Measurements from ENCODE around the gene GNS.
"Not testable (repeated sequence)": the region's sequence is repeated elsewhere in the genome, so short reads cannot be mapped to it uniquely, and the experiment has no call there.

GNS gene

GRCh38 chr12:64759035-64759894 lies at the start of gene GNS:
GNS (minus strand) TSS chr12:64759406; CDS start chr12:64759276, 130 bp downstream.
- H3K27ac Mint-ChIP-seq: peak within 1 kb of the TSS; percentile 91

GRCh38 chr12:64808110-64808509 lies 48.9 kb upstream of the GNS start:
- no peak for ATAC-seq
- H3K27ac Mint-ChIP-seq: no peak overlapping the region
- no peak for DNase-seq (ENCODE audit: low spot score in 2 of 2)
- peaks cover 6% of the 10 kb centered on the region for H3K4me1 Mint-ChIP-seq
- H3K9me3 Mint-ChIP-seq: no peaks in the 10 kb centered on the region
- no peak overlapping the region for H3K4me3 Mint-ChIP-seq
- H3K36me3 Mint-ChIP-seq: no peaks in the 10 kb centered on the region

More at GRCh38 chr12:64759035-64759894, at the start of gene GNS:
- DNase-seq (ENCODE audit: low spot score in 2 of 2) (peak; percentile 98 to 99), ATAC-seq (peak; percentile 91)
- H3K9me3 Mint-ChIP-seq: no peaks in the 10 kb centered on the region
- peaks cover 32% of the 10 kb centered on the region for H3K4me1 Mint-ChIP-seq
- H3K36me3 Mint-ChIP-seq: peaks cover 13% of the 10 kb centered on the region
- peak within 1 kb of the TSS; percentile 80 for H3K4me3 Mint-ChIP-seq

- ATAC-seq (no peak), DNase-seq (ENCODE audit: low spot score in 2 of 2) (no peak)
Observed at GRCh38 chr12:64806593-64807460, 47.6 kb upstream of the GNS start.

GRCh38 chr12:64806173-64806572 lies 47.0 kb upstream of the GNS start:
- DNase-seq (ENCODE audit: low spot score in 2 of 2) (no peak), ATAC-seq (no peak)
- no peak overlapping the region for H3K27ac Mint-ChIP-seq
- no peak overlapping the region for H3K4me3 Mint-ChIP-seq
- H3K9me3 Mint-ChIP-seq: no peaks in the 10 kb centered on the region
- H3K36me3 Mint-ChIP-seq: no peaks in the 10 kb centered on the region
- H3K4me1 Mint-ChIP-seq: peaks cover 6% of the 10 kb centered on the region

More at GRCh38 chr12:64806593-64807460, 47.6 kb upstream of the GNS start:
- H3K4me1 Mint-ChIP-seq: peaks cover 6% of the 10 kb centered on the region
- no peaks in the 10 kb centered on the region for H3K9me3 Mint-ChIP-seq
- H3K4me3 Mint-ChIP-seq: no peak overlapping the region
- H3K27ac Mint-ChIP-seq: no peak overlapping the region
- H3K36me3 Mint-ChIP-seq: no peaks in the 10 kb centered on the region

- H3K4me3 Mint-ChIP-seq, H3K36me3 Mint-ChIP-seq: not testable (repeated sequence)
- peak; percentile 66 for ATAC-seq
Observed at GRCh38 chr12:64802180-64802775, 43.1 kb upstream of the GNS start.

GRCh38 chr12:64801381-64801780 lies 42.2 kb upstream of the GNS start:
- Mint-ChIP-seq H3K27ac (no peak overlapping the region), H3K4me3 (no peak overlapping the region), H3K36me3 (no peaks in the 10 kb centered on the region), H3K4me1 (no peaks in the 10 kb centered on the region), H3K9me3 (no peaks in the 10 kb centered on the region)
- ATAC-seq (no peak), DNase-seq (ENCODE audit: low spot score in 2 of 2) (no peak)

More at GRCh38 chr12:64802180-64802775, 43.1 kb upstream of the GNS start:
- not testable (repeated sequence) for H3K4me1 Mint-ChIP-seq, H3K9me3 Mint-ChIP-seq, H3K27ac Mint-ChIP-seq
- DNase-seq (ENCODE audit: low spot score in 2 of 2): peak; percentile 45 to 77

- ATAC-seq (no peak), DNase-seq (ENCODE audit: low spot score in 2 of 2) (no peak)
- no peaks in the 10 kb centered on the region for H3K9me3 Mint-ChIP-seq
- no peaks in the 10 kb centered on the region for H3K4me1 Mint-ChIP-seq
- H3K4me3 Mint-ChIP-seq: no peak overlapping the region
- no peak overlapping the region for H3K27ac Mint-ChIP-seq
- no peaks in the 10 kb centered on the region for H3K36me3 Mint-ChIP-seq
Observed at GRCh38 chr12:64800640-64801039, 41.4 kb upstream of the GNS start.

- ATAC-seq: no peak
- no peak for DNase-seq (ENCODE audit: low spot score in 2 of 2)
- H3K9me3 Mint-ChIP-seq: no peaks in the 10 kb centered on the region
- no peak overlapping the region for H3K4me3 Mint-ChIP-seq
- H3K4me1 Mint-ChIP-seq: no peaks in the 10 kb centered on the region
- no peak overlapping the region for H3K27ac Mint-ChIP-seq
- H3K36me3 Mint-ChIP-seq: no peaks in the 10 kb centered on the region
Observed at GRCh38 chr12:64798165-64798564, 39.0 kb upstream of the GNS start.

GRCh38 chr12:64797156-64797555 lies 38.0 kb upstream of the GNS start:
- no peak for DNase-seq (ENCODE audit: low spot score in 2 of 2)
- Mint-ChIP-seq H3K27ac (no peak overlapping the region), H3K36me3 (no peaks in the 10 kb centered on the region), H3K4me3 (no peak overlapping the region), H3K9me3 (no peaks in the 10 kb centered on the region), H3K4me1 (no peaks in the 10 kb centered on the region)
- no peak for ATAC-seq

- Mint-ChIP-seq H3K27ac (no peak overlapping the region), H3K4me1 (no peaks in the 10 kb centered on the region), H3K4me3 (no peak overlapping the region), H3K36me3 (no peaks in the 10 kb centered on the region), H3K9me3 (no peaks in the 10 kb centered on the region)
- ATAC-seq (peak; percentile 89), DNase-seq (ENCODE audit: low spot score in 2 of 2) (peak; percentile 49 to 73)
Observed at GRCh38 chr12:64796205-64796845, 37.1 kb upstream of the GNS start.

GRCh38 chr12:64794305-64794704 lies 35.1 kb upstream of the GNS start:
- DNase-seq (ENCODE audit: low spot score in 2 of 2) (no peak), ATAC-seq (no peak)
- no peak overlapping the region for H3K27ac Mint-ChIP-seq
- no peaks in the 10 kb centered on the region for H3K36me3 Mint-ChIP-seq
- no peaks in the 10 kb centered on the region for H3K4me1 Mint-ChIP-seq
- H3K4me3 Mint-ChIP-seq: no peak overlapping the region
- no peaks in the 10 kb centered on the region for H3K9me3 Mint-ChIP-seq

GRCh38 chr12:64793610-64794009 lies 34.4 kb upstream of the GNS start:
- no peak overlapping the region for H3K27ac Mint-ChIP-seq
- H3K9me3 Mint-ChIP-seq: no peaks in the 10 kb centered on the region
- no peaks in the 10 kb centered on the region for H3K36me3 Mint-ChIP-seq
- H3K4me3 Mint-ChIP-seq: no peak overlapping the region
- H3K4me1 Mint-ChIP-seq: no peaks in the 10 kb centered on the region
- no peak for ATAC-seq
- no peak for DNase-seq (ENCODE audit: low spot score in 2 of 2)

- Mint-ChIP-seq H3K4me3 (no peak overlapping the region), H3K27ac (no peak overlapping the region), H3K36me3 (no peaks in the 10 kb centered on the region), H3K4me1 (no peaks in the 10 kb centered on the region), H3K9me3 (no peaks in the 10 kb centered on the region)
- DNase-seq (ENCODE audit: low spot score in 2 of 2) (no peak), ATAC-seq (no peak)
Observed at GRCh38 chr12:64792128-64792527, 32.9 kb upstream of the GNS start.

GRCh38 chr12:64791036-64791435 lies 31.8 kb upstream of the GNS start:
- Mint-ChIP-seq H3K27ac (no peak overlapping the region), H3K4me1 (no peaks in the 10 kb centered on the region), H3K9me3 (no peaks in the 10 kb centered on the region), H3K36me3 (no peaks in the 10 kb centered on the region), H3K4me3 (no peak overlapping the region)
- ATAC-seq (no peak), DNase-seq (ENCODE audit: low spot score in 2 of 2) (no peak)

GRCh38 chr12:64790166-64790565 lies 31.0 kb upstream of the GNS start:
- ATAC-seq: no peak
- no peaks in the 10 kb centered on the region for H3K4me1 Mint-ChIP-seq
- no peak overlapping the region for H3K27ac Mint-ChIP-seq
- H3K9me3 Mint-ChIP-seq: no peaks in the 10 kb centered on the region
- H3K4me3 Mint-ChIP-seq: no peak overlapping the region
- H3K36me3 Mint-ChIP-seq: no peaks in the 10 kb centered on the region
- no peak for DNase-seq (ENCODE audit: low spot score in 2 of 2)
